B cell (primary cell): ENCODE data around the gene UCN3. TPM values are rescaled to one million over a fixed set of nuclear protein-coding genes. Genes with fewer than 3 reads are reported as not detected.

Experiments used
- ATAC-seq: fragments of 200-7000 bp; cut with Tn5 transposase; one replicate; pipeline ENCODE4 v1.10.0; 2021; ENCODE audit warnings: low read depth, mild to moderate bottlenecking, moderate number of reproducible peaks, moderate library complexity
- CTCF ChIA-PET: fragments of 350-600 bp; sonication (Branson Sonifier 250); formaldehyde crosslinking; loops from one replicate; lab custom pipeline; 2021; ENCODE audit warnings: antibody characterized with exemption, inconsistent platforms; lab: Charles Lee
- POLR2A ChIA-PET: fragments of 350-600 bp; sonication (Branson Sonifier 250); formaldehyde crosslinking; loops from one replicate; lab custom pipeline; 2021; ENCODE audit warnings: antibody characterized with exemption; lab: Charles Lee
- DNase-seq: peaks from one replicate; pipeline ENCODE4 v3.0.0; 2013
- H2AFZ ChIP-seq: 2 replicates; pipeline ENCODE4 v1.6.1; 2012; ENCODE audit warnings: mild to moderate bottlenecking, low read depth, low read length; ENCODE audit not compliant: insufficient read depth, poor library complexity, severe bottlenecking
- H3K27ac ChIP-seq, 2 donors: 1 replicate in 1 of 2; 2 replicates in 1 of 2; pipeline ENCODE4 v1.5.1; 2012 to 2013; ENCODE audit warnings: low read length in 2 of 2, mild to moderate bottlenecking in 2 of 2, moderate library complexity in 1 of 2
- H3K27me3 ChIP-seq, 4 experiments: fragments of 200-600 bp in 1 of 4; sonication (generic) in 1 of 4; replicated peaks in 1 of 4; 1 replicate in 2 of 4; 2 replicates in 2 of 4; pipeline versions ENCODE4 v1.6.1 to v1.7.0; 2013 to 2016; ENCODE audit warnings: low read length in 3 of 4, mild to moderate bottlenecking in 2 of 4, mixed read lengths in 1 of 4, moderate library complexity in 1 of 4; ENCODE audit not compliant: insufficient read depth in 4 of 4, control insufficient read depth in 3 of 4; ENCODE audit errors: control extremely low read depth in 1 of 4
- H3K36me3 ChIP-seq, 2 experiments: replicated peaks in 1 of 2; 1 replicate in 1 of 2; 2 replicates in 1 of 2; pipeline versions ENCODE4 v1.6.1 to v1.7.1; 2013; ENCODE audit warnings: low read length in 1 of 2; ENCODE audit not compliant: insufficient read depth in 2 of 2, control insufficient read depth in 1 of 2; ENCODE audit errors: control extremely low read depth in 1 of 2, extremely low read depth in 1 of 2
- H3K4me1 ChIP-seq, 2 donors: fragments of 200-600 bp in 1 of 2; sonication (generic) in 1 of 2; 1 replicate in 1 of 2; 2 replicates in 1 of 2; pipeline versions ENCODE4 v1.5.1 to v1.6.1; 2013 to 2017; ENCODE audit warnings: low read length in 2 of 2; ENCODE audit not compliant: control insufficient read depth in 2 of 2, insufficient read depth in 2 of 2
- H3K4me2 ChIP-seq: replicated peaks from 2 replicates; pipeline ENCODE3; 2012; ENCODE audit warnings: mild to moderate bottlenecking, low read depth, low read length; ENCODE audit not compliant: poor library complexity, severe bottlenecking
- H3K4me3 ChIP-seq, 5 experiments: fragments of 200-600 bp in 1 of 5; sonication (generic) in 1 of 5; 1 replicate in 3 of 5; 2 replicates in 2 of 5; pipeline versions ENCODE4 v1.5.1 to v1.7.0; 2011 to 2016; ENCODE audit warnings: low read length in 4 of 5, mild to moderate bottlenecking in 4 of 5, low read depth in 2 of 5, control low read depth in 1 of 5, moderate library complexity in 1 of 5; ENCODE audit not compliant: insufficient read depth in 1 of 5; ENCODE audit errors: control extremely low read depth in 1 of 5, extremely low read depth in 1 of 5
- H3K79me2 ChIP-seq: fragments of 200-600 bp; sonication (generic); one replicate; pipeline ENCODE4 v1.6.0; 2016; ENCODE audit warnings: low read length; ENCODE audit not compliant: control insufficient read depth, insufficient read depth
- H3K9ac ChIP-seq: fragments of 200-600 bp; sonication (generic); 2 replicates; pipeline ENCODE4 v1.6.1; 2017; ENCODE audit warnings: mild to moderate bottlenecking, low read length, moderate library complexity
- H3K9me3 ChIP-seq, 3 donors: one replicate each; pipeline versions ENCODE4 v1.6.1 to v1.7.1; 2013; ENCODE audit warnings: low read length in 2 of 3; ENCODE audit not compliant: control insufficient read depth in 2 of 3, insufficient read depth in 1 of 3; ENCODE audit errors: control extremely low read depth in 1 of 3
- H4K20me1 ChIP-seq: 2 replicates; pipeline ENCODE4 v1.6.0; 2012; ENCODE audit warnings: mild to moderate bottlenecking, low read length; ENCODE audit not compliant: insufficient read depth, control insufficient read depth, poor library complexity, severe bottlenecking
- H3K27ac Mint-ChIP-seq: one replicate; pipeline ENCODE4 v1.8.0; 2021; ENCODE audit warnings: mixed read lengths
- H3K27me3 Mint-ChIP-seq: one replicate; pipeline ENCODE4 v1.8.0; 2021; ENCODE audit warnings: mixed read lengths
- H3K4me1 Mint-ChIP-seq: one replicate; pipeline ENCODE4 v1.8.0; 2021; ENCODE audit warnings: mixed read lengths
- H3K4me3 Mint-ChIP-seq: one replicate; pipeline ENCODE4 v1.8.0; 2021; ENCODE audit warnings: mixed read lengths
- H3K9me3 Mint-ChIP-seq: one replicate; pipeline ENCODE4 v1.8.0; 2022; ENCODE audit warnings: mixed read lengths; ENCODE audit not compliant: insufficient read depth
- CTCF ChIP-seq: fragments of 200-600 bp; IDR thresholded peaks from one replicate; pipeline ENCODE4 v1.8.0; 2022; ENCODE audit warnings: antibody characterized with exemption, mild to moderate bottlenecking
- EZH2 ChIP-seq: IDR thresholded peaks from 2 replicates; pipeline ENCODE4 v1.6.1; 2012; ENCODE audit warnings: borderline replicate concordance, low read depth, mild to moderate bottlenecking, moderate library complexity, low read length; ENCODE audit not compliant: insufficient read depth, poor library complexity, severe bottlenecking
- WGBS: methylation state at CpG from one replicate; pipeline ENCODE4 v1.1.5; 2013; ENCODE audit warnings: missing lambda C conversion rate; ENCODE audit not compliant: insufficient coverage; 5-methylcytosine and 5-hydroxymethylcytosine counted together
- intact Hi-C: fragments of 100-400 bp; cut with micrococcal nuclease; formaldehyde crosslinking; loops from one replicate; pipeline ENCODE4 v1.10.0; 2022
- polyA plus RNA-seq: library from polyadenylated mRNA; depleted of rRNA; stranded (reverse); fragments of >200 nt; gene quantifications from 2 replicates; pipeline ENCODE4 v1.2.3, GENCODE V29; 2012
- total RNA-seq, 2 donors: library from RNA; stranded (reverse); fragments of 120-200 nt in 1 of 2; gene quantifications; 1 replicate in 1 of 2; 2 replicates in 1 of 2; pipeline versions ENCODE4 v1.2.3 to v1.2.4, GENCODE V29; 2013 to 2022

Gene UCN3
- total and polyA plus RNA-seq, 2 donors (not counting 1 experiment from before 2014, with no cell fraction given) = not detected

GRCh38 chr10:5325076-5325475 lies 39.7 kb upstream of the UCN3 start:
- no peaks in the 10 kb centered on the region for H3K4me1 Mint-ChIP-seq
- no peak overlapping the region for H3K4me3 Mint-ChIP-seq
- Histone ChIP-seq H3K9me3 (no peaks in the 10 kb centered on the region), H3K27me3 (peaks cover 0 to 4% (median 0%) of the 10 kb centered on the region in 4 experiments), H3K4me2 (no peak overlapping the region), H3K36me3 (no peaks in the 10 kb centered on the region), H3K79me2 (no peaks in the 10 kb centered on the region), H3K4me3 (no peak overlapping the region), H3K4me1 (no peaks in the 10 kb centered on the region), H3K27ac (no peak overlapping the region), H2AFZ (no peak overlapping the region), H4K20me1 (no peaks in the 10 kb centered on the region), H3K9ac (no peak overlapping the region)
- H3K27ac Mint-ChIP-seq = no peak overlapping the region
- no peaks in the 10 kb centered on the region for H3K9me3 Mint-ChIP-seq
- ChIA-PET POLR2A (no interaction called here), CTCF (no interaction called here)
- 19% methylated on average over 6 of the region's 6 CpGs for WGBS
- DNase-seq = no peak
- TF ChIP-seq EZH2 (no peak), CTCF (no peak)
- intact Hi-C loops = no loop called here
- ATAC-seq = no peak
- H3K27me3 Mint-ChIP-seq = peaks cover 12% of the 10 kb centered on the region

GRCh38 chr10:5334196-5334880 lies 30.4 kb upstream of the UCN3 start:
- Histone ChIP-seq H3K4me3 (no peak overlapping the region), H3K9ac (no peak overlapping the region), H3K79me2 (no peaks in the 10 kb centered on the region), H3K4me2 (no peak overlapping the region), H4K20me1 (no peaks in the 10 kb centered on the region), H3K9me3 (peaks cover 0 to 4% (median 0%) of the 10 kb centered on the region in 3 donors), H3K27ac (no peak overlapping the region), H3K27me3 (no peaks in the 10 kb centered on the region), H3K36me3 (no peaks in the 10 kb centered on the region), H3K4me1 (no peaks in the 10 kb centered on the region), H2AFZ (no peak overlapping the region)
- ChIA-PET POLR2A (no interaction called here), CTCF (no interaction called here)
- H3K4me3 Mint-ChIP-seq = no peak overlapping the region
- H3K4me1 Mint-ChIP-seq = no peaks in the 10 kb centered on the region
- intact Hi-C loops = no loop called here
- DNase-seq (no peak), ATAC-seq (no peak)
- H3K27me3 Mint-ChIP-seq = peaks cover 20% of the 10 kb centered on the region
- 51% methylated on average over 3 of the region's 5 CpGs for WGBS
- H3K27ac Mint-ChIP-seq = no peak overlapping the region
- TF ChIP-seq EZH2 (no peak), CTCF (no peak)
- H3K9me3 Mint-ChIP-seq = no peaks in the 10 kb centered on the region
